ENCODE results near the gene GAS2L2.

Gene GAS2L2

DNA sequence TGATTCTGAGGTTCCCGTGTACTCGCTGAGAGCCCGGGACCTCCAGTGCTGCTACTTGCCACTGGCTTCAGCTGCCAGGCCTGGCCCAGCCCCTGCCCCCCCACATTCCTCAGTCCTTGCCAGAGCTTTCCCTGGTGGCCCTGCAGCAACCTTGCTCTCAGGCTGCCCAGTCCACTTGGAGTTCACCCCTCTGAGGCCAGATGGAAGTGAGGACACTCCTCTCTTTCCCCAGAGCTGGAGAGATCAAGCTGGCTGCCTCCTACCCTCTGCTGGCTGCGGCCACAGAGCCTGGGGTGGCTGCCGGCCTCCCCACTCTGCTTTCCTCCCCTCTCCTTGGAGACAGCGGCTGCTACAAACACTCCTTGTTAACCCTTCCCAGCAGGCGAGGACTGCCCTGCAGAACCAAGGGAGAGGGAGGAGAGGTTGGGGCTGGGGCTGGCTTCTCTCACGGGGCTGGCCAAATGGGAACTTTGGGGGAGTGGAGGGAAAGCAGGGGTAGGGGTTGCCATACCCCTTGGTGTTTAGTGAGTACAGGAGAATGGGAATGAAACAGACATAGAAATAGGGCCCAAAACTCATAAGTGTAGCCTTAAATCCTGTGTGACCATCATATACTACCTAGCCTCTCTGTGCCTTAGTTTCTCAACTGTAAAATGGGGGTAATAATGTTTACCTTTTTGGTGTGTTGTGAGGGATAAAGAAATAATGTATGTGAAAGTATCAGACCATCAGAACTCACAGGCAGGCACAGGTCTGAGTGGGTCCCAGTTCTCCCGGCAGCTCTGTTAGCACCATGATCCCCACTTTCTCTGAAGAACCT is at the start of gene GAS2L2:
TSS of gene GAS2L2 (minus strand) at position 295 of the 820 bp plus-strand sequence. CDS start 389 bp downstream, outside the sequence.
- H3K27me3 ChIP-seq = peaks cover 61% of the 10 kb centered on the region
- TF ChIP-seq, protein P1, sequence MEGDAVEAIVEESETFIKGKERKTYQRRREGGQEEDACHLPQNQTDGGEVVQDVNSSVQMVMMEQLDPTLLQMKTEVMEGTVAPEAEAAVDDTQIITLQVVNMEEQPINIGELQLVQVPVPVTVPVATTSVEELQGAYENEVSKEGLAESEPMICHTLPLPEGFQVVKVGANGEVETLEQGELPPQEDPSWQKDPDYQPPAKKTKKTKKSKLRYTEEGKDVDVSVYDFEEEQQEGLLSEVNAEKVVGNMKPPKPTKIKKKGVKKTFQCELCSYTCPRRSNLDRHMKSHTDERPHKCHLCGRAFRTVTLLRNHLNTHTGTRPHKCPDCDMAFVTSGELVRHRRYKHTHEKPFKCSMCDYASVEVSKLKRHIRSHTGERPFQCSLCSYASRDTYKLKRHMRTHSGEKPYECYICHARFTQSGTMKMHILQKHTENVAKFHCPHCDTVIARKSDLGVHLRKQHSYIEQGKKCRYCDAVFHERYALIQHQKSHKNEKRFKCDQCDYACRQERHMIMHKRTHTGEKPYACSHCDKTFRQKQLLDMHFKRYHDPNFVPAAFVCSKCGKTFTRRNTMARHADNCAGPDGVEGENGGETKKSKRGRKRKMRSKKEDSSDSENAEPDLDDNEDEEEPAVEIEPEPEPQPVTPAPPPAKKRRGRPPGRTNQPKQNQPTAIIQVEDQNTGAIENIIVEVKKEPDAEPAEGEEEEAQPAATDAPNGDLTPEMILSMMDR (IDR thresholded peaks at IDR 0.05) = no peak

DNA sequence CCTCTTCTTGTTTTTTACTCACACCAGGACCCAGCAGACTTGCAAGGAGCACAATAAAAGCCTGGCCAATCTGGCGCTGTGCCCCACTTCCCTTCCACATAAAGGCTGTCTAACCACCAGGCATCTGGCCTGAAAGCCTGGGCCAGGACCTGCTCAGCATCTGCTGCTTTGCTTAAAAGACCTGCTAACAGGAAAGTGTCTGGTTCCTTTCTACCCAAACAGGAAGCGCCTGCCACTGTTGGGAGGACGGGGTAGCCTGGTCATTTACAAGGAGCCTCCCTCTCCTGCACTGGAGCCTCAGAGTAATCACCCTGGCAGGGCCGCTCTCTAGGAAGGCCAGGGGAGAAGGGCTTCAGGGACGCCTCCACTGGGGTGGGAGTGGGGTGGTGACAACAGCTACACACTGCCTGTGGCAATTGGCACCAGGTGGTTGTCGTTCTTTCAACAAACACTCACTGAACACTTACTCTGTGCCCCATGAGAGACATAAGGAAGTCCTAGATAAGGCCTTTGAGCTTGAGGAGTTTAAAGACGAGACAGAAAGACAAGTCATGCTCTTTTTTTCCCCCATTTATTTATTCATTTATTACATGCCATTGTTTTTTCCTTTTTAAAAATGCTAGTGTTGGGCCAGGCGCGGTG is 48.7 kb upstream of the GAS2L2 start:
- Histone ChIP-seq H3K27ac (no peak overlapping the region), H3K4me3 (ENCODE audit: low read depth in 1 of 2, low read length in 1 of 2) (no peak overlapping the region), H3K27me3 (peaks cover 56% of the 10 kb centered on the region), H3K4me1 (ENCODE audit: control insufficient read depth in 1 of 2, insufficient read depth in 1 of 2, low read depth in 1 of 2, low read length in 1 of 2) (no peaks in the 10 kb centered on the region), H3K36me3 (no peaks in the 10 kb centered on the region), H3K9me3 (no peaks in the 10 kb centered on the region)
- TF ChIP-seq, protein P1 (IDR thresholded peaks at IDR 0.05) = no peak

More for the DNA sequence above, at the start of gene GAS2L2:
- H3K9me3 ChIP-seq = no peaks in the 10 kb centered on the region
- H3K36me3 ChIP-seq = no peaks in the 10 kb centered on the region
- H3K4me1 ChIP-seq (ENCODE audit: control insufficient read depth in 1 of 2, insufficient read depth in 1 of 2, low read depth in 1 of 2, low read length in 1 of 2) = no peaks in the 10 kb centered on the region
- no peak within 1 kb of the TSS for H3K4me3 ChIP-seq (ENCODE audit: low read depth in 1 of 2, low read length in 1 of 2)
- H3K27ac ChIP-seq = no peak within 1 kb of the TSS

DNA sequence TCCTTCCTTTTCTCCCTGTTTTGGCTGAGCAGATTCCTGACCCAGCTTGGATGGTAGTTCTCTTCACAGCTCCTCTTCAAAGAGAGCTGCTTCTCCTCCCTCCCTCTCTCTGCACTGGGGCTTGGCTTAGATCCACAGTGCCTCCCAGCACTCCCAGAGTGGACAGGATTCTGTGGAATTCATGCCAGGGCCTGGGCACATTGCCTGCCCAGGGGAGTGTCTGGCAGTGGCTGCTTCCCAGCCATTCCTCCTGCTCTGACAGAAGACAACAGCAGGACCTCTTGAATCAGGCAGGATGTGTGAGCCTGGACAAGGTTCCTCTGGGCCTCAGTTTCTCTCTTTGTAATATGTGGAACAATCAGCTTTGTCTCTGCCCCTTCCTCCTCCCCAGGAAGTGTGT is 46.9 kb upstream of the GAS2L2 start:
- Histone ChIP-seq H3K36me3 (no peaks in the 10 kb centered on the region), H3K4me3 (ENCODE audit: low read depth in 1 of 2, low read length in 1 of 2) (no peak overlapping the region), H3K27me3 (peaks cover 74% of the 10 kb centered on the region), H3K27ac (no peak overlapping the region), H3K4me1 (ENCODE audit: control insufficient read depth in 1 of 2, insufficient read depth in 1 of 2, low read depth in 1 of 2, low read length in 1 of 2) (peaks cover 7 to 9% of the 10 kb centered on the region in 2 experiments), H3K9me3 (no peaks in the 10 kb centered on the region)
- TF ChIP-seq, protein P1 (IDR thresholded peaks at IDR 0.05) = no peak

DNA sequence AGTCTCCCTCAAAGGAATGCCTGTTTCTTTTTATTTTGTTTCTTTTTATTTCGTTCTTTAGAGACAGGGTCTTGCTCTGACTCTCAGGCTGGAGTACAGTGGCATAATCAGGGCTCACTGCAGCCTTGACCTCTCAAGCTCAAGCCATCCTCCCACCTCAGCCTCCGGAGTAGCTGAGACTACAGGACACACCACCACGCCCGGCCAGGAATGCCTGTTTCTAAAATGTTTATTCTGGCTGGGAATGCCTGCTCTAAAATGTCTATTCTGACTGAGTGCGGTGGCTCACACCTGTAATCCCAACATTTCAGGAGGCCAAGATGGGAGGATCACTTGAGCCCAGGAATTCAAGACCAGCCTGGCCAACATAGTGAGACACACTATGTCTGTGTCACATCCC is 44.9 kb upstream of the GAS2L2 start:
- Histone ChIP-seq H3K4me3 (ENCODE audit: low read depth in 1 of 2, low read length in 1 of 2) (no peak overlapping the region), H3K9me3 (no peaks in the 10 kb centered on the region), H3K4me1 (ENCODE audit: control insufficient read depth in 1 of 2, insufficient read depth in 1 of 2, low read depth in 1 of 2, low read length in 1 of 2) (peaks cover 7 to 9% of the 10 kb centered on the region in 2 experiments), H3K27ac (no peak overlapping the region), H3K36me3 (no peaks in the 10 kb centered on the region), H3K27me3 (peaks cover 94% of the 10 kb centered on the region)
- TF ChIP-seq, protein P1 (IDR thresholded peaks at IDR 0.05) = no peak

DNA sequence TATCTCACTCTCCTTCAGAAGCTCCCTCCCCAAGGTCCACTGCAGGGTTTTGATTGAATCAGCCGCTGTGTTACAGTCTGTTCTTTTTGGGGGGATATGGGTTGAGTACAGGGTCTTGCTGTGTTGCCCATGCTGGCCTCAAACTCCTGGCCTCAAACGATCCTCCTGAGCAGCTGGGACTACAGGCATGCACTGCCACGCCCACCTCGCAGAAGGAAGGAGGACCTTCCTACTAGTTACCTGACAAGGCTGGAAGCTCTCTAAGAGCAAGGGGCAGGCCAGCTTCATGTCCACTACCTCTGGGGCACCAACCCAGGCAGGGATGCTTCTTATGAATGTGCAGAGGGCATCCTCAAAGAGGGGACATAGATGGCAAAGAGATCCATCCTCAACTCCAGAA is 44.3 kb upstream of the GAS2L2 start:
- no peak overlapping the region for H3K27ac ChIP-seq
- no peaks in the 10 kb centered on the region for H3K9me3 ChIP-seq
- H3K36me3 ChIP-seq = no peaks in the 10 kb centered on the region
- H3K4me1 ChIP-seq (ENCODE audit: control insufficient read depth in 1 of 2, insufficient read depth in 1 of 2, low read depth in 1 of 2, low read length in 1 of 2) = peaks cover 7 to 9% of the 10 kb centered on the region in 2 experiments
- H3K4me3 ChIP-seq (ENCODE audit: low read depth in 1 of 2, low read length in 1 of 2) = no peak overlapping the region
- TF ChIP-seq, protein P1 (IDR thresholded peaks at IDR 0.05) = no peak
- H3K27me3 ChIP-seq = peaks cover 96% of the 10 kb centered on the region

Measured in neutrophil (primary cell).